GM21786 (cell line): ENCODE results near the gene CACNA1C.
"Not testable (repeated sequence)": the region's sequence is repeated elsewhere in the genome, so short reads cannot be mapped to it uniquely, and the experiment has no call there.

Experiments
- ATAC-seq: cut with Tn5 transposase; IDR thresholded peaks from one replicate; pipeline ENCODE4 v1.9.1; 2021; ENCODE audit not compliant: unreplicated experiment

The CACNA1C gene

DNA sequence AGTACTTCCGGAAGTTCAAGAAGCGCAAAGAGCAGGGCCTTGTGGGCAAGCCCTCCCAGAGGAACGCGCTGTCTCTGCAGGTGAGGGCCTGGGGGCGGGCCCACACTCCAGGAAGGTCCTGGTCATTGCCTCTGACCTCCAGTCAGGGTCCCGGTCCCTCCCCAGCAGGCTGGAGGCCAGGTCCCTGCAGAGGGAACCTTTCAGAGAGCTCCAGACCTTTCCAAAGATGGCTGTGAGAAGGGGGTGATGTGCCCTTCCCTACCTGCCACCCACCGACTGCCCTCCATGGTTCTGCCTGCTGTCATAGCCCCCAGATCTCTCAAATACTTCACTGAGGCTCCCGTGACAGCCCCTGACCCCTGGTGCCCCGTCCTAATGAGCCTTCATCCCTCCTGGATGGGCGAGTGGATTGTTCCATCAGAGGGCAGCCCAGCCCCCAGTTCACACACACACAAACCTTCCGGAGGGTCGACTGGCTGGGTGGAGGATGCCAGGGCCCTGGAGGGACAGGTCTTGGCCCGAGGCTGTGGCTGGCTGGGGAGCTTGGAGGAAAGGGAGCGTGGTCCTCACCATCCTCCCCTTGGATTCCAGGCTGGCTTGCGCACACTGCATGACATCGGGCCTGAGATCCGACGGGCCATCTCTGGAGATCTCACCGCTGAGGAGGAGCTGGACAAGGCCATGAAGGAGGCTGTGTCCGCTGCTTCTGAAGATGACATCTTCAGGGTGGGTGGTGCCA lies 624.5 kb downstream of the CACNA1C start:
- no peak for ATAC-seq

GRCh38 chr12:2678426-2678825 lies 625.6 kb downstream of the CACNA1C start:
- ATAC-seq: no peak

GRCh38 chr12:2679068-2679815 lies 626.5 kb downstream of the CACNA1C start:
- no peak for ATAC-seq

GRCh38 chr12:2679816-2680675 lies 627.3 kb downstream of the CACNA1C start:
- ATAC-seq: no peak

GRCh38 chr12:2680676-2681039 lies 627.9 kb downstream of the CACNA1C start:
- ATAC-seq: no peak

- no peak for ATAC-seq
Measured at GRCh38 chr12:2681450-2682205, 628.8 kb downstream of the CACNA1C start.

DNA sequence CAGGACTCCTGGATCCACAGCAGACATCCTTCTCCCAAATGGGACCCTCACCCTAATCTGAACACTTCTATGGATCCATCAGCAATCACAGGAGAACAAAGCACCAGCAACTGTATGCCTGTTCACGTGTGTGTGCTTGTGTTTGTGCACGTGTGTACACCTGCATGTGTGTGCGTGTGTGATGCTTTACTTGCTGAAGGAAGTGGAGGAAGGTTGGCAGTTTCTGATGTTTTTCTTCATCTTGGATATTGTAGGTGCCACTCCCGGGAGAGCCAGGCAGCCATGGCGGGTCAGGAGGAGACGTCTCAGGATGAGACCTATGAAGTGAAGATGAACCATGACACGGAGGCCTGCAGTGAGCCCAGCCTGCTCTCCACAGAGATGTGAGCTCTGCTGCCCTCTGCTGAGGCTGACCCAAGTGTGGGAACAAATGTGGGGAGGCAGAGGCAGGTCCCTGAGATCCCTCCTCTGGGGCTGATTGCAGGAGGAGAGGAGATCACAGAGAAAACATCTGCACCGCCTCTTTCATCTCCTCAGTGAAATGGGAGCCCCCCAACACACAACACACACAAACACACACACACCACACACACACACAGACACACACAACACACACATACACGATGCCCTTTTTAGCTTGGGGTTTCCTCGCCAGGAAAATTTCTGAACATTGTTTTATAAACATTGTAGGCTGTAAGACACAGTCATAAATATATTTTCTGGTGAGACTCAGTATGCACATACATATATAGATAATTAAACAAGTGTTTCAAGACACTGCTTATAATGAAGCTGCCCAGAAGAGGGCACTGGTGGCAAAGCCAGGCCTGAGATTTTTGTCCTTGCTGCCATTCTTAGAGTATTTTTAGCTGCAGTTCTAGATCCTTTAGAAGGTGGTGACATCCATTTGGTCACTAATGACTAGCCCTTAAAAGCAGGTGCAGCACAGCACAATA lies 629.8 kb downstream of the CACNA1C start:
- no peak for ATAC-seq

DNA sequence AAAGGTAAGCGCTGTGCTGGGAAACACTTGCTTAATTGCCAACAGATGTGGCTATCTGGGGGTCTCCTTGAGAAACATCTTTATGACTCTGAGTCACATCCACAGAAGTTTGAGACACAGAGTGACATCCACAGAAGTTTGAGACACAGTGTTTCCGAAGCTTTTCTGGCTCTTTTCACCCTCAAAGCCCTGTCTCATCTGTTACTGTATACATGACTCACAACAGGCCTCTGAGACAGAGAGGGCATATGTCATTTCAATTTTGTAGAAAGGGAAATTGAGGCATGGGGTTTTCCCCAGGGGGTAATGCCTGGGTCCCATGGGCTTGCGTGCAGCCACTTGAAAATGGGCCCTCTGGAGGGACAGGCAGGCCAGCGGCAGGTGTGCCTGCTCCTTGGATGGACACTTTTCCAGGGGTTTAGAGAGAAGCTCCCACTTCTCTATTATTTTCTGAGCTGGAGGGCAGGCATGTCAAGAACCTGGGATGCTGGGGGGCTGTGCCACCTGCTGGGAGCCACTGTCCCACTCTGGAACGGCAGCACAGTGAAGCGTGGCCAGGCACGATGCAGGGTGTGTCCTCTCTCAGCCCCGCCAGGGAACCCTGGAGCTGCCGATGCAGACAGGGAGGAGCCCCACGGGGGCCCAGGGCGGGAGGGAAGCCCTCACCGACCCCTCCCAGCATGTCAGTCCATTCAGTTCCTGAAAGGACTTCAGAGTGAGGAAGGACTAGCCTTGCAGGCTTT lies 630.7 kb downstream of the CACNA1C start:
- no peak for ATAC-seq

DNA sequence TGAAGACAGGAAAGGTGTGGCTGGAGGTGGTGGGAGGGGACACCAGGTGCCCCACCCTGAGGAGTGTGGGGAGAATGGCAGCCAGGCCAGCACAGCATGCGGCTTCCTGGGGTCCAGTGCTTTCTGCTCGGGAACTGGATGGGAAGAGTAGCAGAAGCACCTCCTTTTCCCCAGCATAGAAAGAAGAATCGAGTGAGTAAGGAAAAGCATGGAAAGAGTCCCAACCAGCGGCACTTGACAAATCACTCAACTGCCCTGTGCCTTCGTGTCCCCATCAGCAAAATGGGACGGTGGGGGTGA lies 631.2 kb downstream of the CACNA1C start:
- not testable (repeated sequence) for ATAC-seq

- ATAC-seq: not testable (repeated sequence)
Measured at GRCh38 chr12:2685620-2686279, 633.0 kb downstream of the CACNA1C start.

DNA sequence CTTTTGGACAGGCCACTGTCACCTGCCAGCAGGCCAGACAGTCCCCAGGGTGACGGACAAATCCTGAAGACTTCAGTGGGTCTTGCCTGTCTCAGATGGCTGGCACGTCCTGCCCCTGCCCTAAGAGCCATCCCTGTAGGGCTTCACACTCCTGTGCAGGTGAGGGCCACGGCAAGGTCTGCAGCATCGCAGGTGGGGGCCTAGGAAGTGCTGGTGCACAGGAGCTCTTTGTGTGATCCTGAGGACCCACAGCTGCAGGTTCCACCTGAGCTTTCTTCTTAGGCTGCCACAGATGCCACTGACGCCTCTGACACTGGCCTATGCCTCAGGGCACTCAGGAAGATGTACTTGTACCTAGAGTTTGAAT lies 633.5 kb downstream of the CACNA1C start:
- no peak for ATAC-seq

- no peak for ATAC-seq
Measured at GRCh38 chr12:2687058-2687457, 634.3 kb downstream of the CACNA1C start.

DNA sequence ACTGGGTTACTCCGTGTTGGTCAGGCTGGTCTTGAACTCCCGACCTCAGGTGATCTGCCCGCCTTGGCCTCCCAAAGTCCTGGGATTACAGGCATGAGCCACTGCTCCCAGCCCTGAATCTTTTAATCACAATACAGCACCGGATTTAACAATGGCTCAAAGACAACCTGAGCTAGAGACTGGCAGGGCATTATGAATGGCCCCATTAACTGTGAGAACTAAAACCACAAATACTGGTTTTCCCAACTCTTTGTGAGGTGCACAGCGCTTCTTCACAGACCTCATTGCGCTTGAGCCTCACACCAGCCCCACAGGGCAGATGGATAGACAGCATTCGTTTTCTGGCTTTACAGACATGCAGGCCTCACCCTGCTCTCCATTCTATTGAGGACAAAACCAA lies 634.9 kb downstream of the CACNA1C start:
- no peak for ATAC-seq

GRCh38 chr12:2688381-2688931 lies 635.7 kb downstream of the CACNA1C start:
- ATAC-seq: no peak

DNA sequence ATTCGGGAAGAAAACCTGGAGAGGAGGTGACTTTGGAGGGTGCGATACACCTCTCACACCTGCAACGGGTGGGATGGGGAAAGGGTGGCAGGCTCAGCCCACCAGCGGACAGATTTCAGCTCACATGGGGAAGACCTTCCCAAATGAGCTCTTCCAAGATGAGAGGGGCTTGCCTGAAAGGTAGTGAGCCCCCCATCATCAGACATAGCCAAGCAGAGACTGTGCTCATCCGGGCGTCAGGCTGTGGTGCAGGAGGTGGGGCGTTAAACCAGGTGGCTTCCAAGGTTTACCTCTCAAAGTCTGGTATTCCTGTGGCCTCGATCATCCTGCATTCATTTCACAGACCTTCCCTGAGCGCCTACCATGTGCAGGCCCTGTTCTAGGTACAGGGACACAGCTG lies 636.6 kb downstream of the CACNA1C start:
- ATAC-seq: no peak

DNA sequence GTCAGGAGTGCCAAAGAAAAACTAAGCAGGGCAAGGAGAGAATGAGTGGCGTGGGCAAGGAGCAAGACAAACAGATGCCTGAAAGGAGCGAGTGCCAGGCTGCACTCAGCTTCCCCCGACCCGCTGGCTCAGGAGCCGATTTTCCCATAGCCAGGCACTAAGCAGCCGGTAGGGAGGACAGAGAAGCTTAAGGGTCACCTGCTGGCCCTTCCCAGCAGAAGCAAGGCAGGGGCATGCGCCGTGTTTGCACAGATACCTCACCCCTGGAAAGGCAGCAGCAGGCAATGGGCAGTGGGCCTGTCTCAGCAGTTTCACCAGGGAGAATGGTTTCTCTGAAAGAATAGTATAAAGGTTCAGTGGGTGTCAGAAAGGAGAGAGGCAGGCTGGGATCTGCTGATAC lies 637.1 kb downstream of the CACNA1C start:
- no peak for ATAC-seq

DNA sequence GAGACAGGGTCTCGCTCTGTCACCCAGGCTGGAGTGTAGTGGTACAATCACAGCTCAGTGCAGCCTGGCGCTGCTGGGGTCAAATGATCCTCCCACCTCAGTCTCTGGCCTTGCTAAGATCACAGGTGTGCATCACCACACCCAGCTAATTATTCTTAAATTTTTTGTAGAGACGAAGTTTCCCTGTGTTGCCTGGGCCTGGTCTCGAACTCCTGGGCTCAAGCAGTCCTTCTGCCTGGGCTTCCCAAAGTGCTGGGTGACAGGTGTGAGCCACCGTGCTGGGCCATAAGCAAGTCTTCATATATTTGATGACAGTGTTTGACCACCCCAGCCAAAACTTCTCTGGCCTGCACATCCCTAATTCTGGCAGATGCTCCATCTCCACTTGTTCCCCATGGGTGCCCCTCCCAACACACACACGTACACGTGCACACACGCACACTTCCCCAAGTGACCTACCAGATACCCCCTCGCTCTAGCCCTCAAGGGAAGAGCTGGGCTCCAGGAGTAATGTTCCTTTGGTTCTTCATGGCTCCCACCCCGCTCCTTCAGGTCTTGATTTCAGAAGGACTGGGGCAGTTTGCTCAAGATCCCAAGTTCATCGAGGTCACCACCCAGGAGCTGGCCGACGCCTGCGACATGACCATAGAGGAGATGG lies 637.7 kb downstream of the CACNA1C start:
- no peak for ATAC-seq

- ATAC-seq: no peak
Measured at GRCh38 chr12:2691006-2691344, 638.2 kb downstream of the CACNA1C start.
